H9 (cell line): ENCODE data around the gene AKR1C8. TPM values are rescaled to one million over a fixed set of nuclear protein-coding genes. Genes with fewer than 3 reads are reported as not detected.

Experiments
- DNase-seq: peaks from one replicate; pipeline ENCODE4 v3.0.0-alpha.2; 2017
- H2AFZ ChIP-seq: one replicate; pipeline ENCODE4 v1.6.1; 2013; ENCODE audit warnings: mild to moderate bottlenecking, low read length, control low read depth, moderate library complexity
- H2AK5ac ChIP-seq: 2 replicates; pipeline ENCODE4 v1.6.1; 2013; ENCODE audit warnings: low read length, control low read depth, mixed read lengths; ENCODE audit not compliant: insufficient read length
- H2BK120ac ChIP-seq: one replicate; pipeline ENCODE4 v1.6.1; 2013; ENCODE audit warnings: low read depth, mild to moderate bottlenecking, low read length, control low read depth, inconsistent platforms; ENCODE audit not compliant: poor library complexity, severe bottlenecking
- H2BK12ac ChIP-seq: 2 replicates; pipeline ENCODE4 v1.6.1; 2013; ENCODE audit warnings: low read length, control low read depth, mixed read lengths, low read depth; ENCODE audit not compliant: insufficient read length
- H2BK15ac ChIP-seq: 2 replicates; pipeline ENCODE4 v1.6.1; 2013; ENCODE audit warnings: low read depth, low read length, control low read depth
- H2BK20ac ChIP-seq: one replicate; pipeline ENCODE4 v1.6.1; 2013; ENCODE audit warnings: low read depth, mild to moderate bottlenecking, low read length, control low read depth, inconsistent platforms; ENCODE audit not compliant: poor library complexity, severe bottlenecking
- H2BK5ac ChIP-seq: 2 replicates; pipeline ENCODE4 v1.6.1; 2013; ENCODE audit warnings: low read length, control low read depth, mixed read lengths; ENCODE audit not compliant: insufficient read length
- H3K14ac ChIP-seq: 2 replicates; pipeline ENCODE4 v1.6.1; 2013; ENCODE audit warnings: low read length, control low read depth; ENCODE audit not compliant: insufficient read depth
- H3K18ac ChIP-seq: 2 replicates; pipeline ENCODE4 v1.6.1; 2013; ENCODE audit warnings: low read depth, mild to moderate bottlenecking, mixed read lengths, low read length, control low read depth; ENCODE audit not compliant: insufficient read length
- H3K23ac ChIP-seq: 2 replicates; pipeline ENCODE4 v1.6.1; 2013; ENCODE audit warnings: low read length, control low read depth, mixed read lengths, low read depth; ENCODE audit not compliant: insufficient read length
- H3K23me2 ChIP-seq: 2 replicates; pipeline ENCODE4 v1.6.1; 2013; ENCODE audit warnings: low read depth, mild to moderate bottlenecking, mixed read lengths, low read length, control low read depth; ENCODE audit not compliant: insufficient read length, poor library complexity, severe bottlenecking
- H3K27ac ChIP-seq: 2 replicates; pipeline ENCODE4 v1.5.1; 2013; ENCODE audit warnings: low read length, control low read depth, mixed read lengths, low read depth; ENCODE audit not compliant: insufficient read length
- H3K27me3 ChIP-seq: 2 replicates; pipeline ENCODE4 v1.6.1; 2013; ENCODE audit warnings: low read length, control low read depth, inconsistent platforms; ENCODE audit not compliant: insufficient read depth
- H3K4ac ChIP-seq: 2 replicates; pipeline ENCODE4 v1.6.1; 2013; ENCODE audit warnings: low read depth, mild to moderate bottlenecking, control low read depth, inconsistent platforms, low read length, moderate library complexity
- H3K4me1 ChIP-seq: 2 replicates; pipeline ENCODE4 v1.6.1; 2013; ENCODE audit warnings: low read length, control low read depth, inconsistent platforms; ENCODE audit not compliant: insufficient read depth
- H3K4me2 ChIP-seq: 2 replicates; pipeline ENCODE4 v1.6.1; 2013; ENCODE audit warnings: low read length, control low read depth, mixed read lengths; ENCODE audit not compliant: insufficient read length, insufficient read depth
- H3K56ac ChIP-seq: 2 replicates; pipeline ENCODE4 v1.6.1; 2013; ENCODE audit warnings: low read depth, mild to moderate bottlenecking, mixed read lengths, low read length, control low read depth; ENCODE audit not compliant: insufficient read length
- H3K79me1 ChIP-seq: 2 replicates; pipeline ENCODE4 v1.6.1; 2013; ENCODE audit warnings: low read depth, mild to moderate bottlenecking, moderate library complexity, low read length, control low read depth, inconsistent platforms; ENCODE audit not compliant: insufficient read depth, poor library complexity, severe bottlenecking
- H3K79me2 ChIP-seq: 2 replicates; pipeline ENCODE4 v1.6.1; 2013; ENCODE audit warnings: low read length, control low read depth, inconsistent platforms; ENCODE audit not compliant: insufficient read depth
- H3K9ac ChIP-seq: 2 replicates; pipeline ENCODE4 v1.6.1; 2013; ENCODE audit warnings: low read length, control low read depth, mixed read lengths; ENCODE audit not compliant: insufficient read length; ENCODE audit errors: extremely low read depth
- H3K9me3 ChIP-seq: one replicate; pipeline ENCODE4 v1.6.1; 2013; ENCODE audit warnings: low read depth, low read length, inconsistent platforms; ENCODE audit not compliant: control insufficient read depth
- H3T11ph ChIP-seq: one replicate; pipeline ENCODE4 v1.6.1; 2013; ENCODE audit warnings: mild to moderate bottlenecking, low read length, control low read depth, inconsistent platforms
- H4K20me1 ChIP-seq: one replicate; pipeline ENCODE4 v1.6.1; 2013; ENCODE audit not compliant: control insufficient read depth, insufficient read length, insufficient read depth
- H4K5ac ChIP-seq: 2 replicates; pipeline ENCODE4 v1.6.1; 2013; ENCODE audit warnings: low read depth, mild to moderate bottlenecking, mixed read lengths, low read length, control low read depth; ENCODE audit not compliant: insufficient read length
- H4K8ac ChIP-seq: replicated peaks from 2 replicates; pipeline ENCODE4 v1.6.1; 2013; ENCODE audit warnings: low read length, control low read depth, mixed read lengths, low read depth; ENCODE audit not compliant: insufficient read length
- H4K91ac ChIP-seq: 2 replicates; pipeline ENCODE4 v1.6.1; 2013; ENCODE audit warnings: low read depth, mild to moderate bottlenecking, moderate library complexity, mixed read lengths, low read length, control low read depth; ENCODE audit not compliant: insufficient read length
- H3K27ac Mint-ChIP-seq, 3 experiments: 2 replicates in 2 of 3; 3 replicates in 1 of 3; pipeline ENCODE4 v1.8.0; 2020 to 2021; ENCODE audit warnings: mixed read lengths in 3 of 3, mild to moderate bottlenecking in 1 of 3, moderate library complexity in 1 of 3
- H3K27me3 Mint-ChIP-seq: 2 replicates; pipeline ENCODE4 v1.8.0; 2021; ENCODE audit warnings: low read depth, mild to moderate bottlenecking, moderate library complexity, mixed read lengths
- H3K36me3 Mint-ChIP-seq, 3 experiments: 2 replicates in 2 of 3; 3 replicates in 1 of 3; pipeline ENCODE4 v1.8.0; 2020 to 2021; ENCODE audit warnings: low read depth in 3 of 3, mixed read lengths in 3 of 3; ENCODE audit not compliant: insufficient read depth in 1 of 3
- H3K4me1 Mint-ChIP-seq, 2 experiments: 2 replicates each; pipeline ENCODE4 v1.8.0; 2020; ENCODE audit warnings: mixed read lengths in 2 of 2
- H3K4me3 Mint-ChIP-seq, 2 experiments: 2 replicates in 1 of 2; 3 replicates in 1 of 2; pipeline ENCODE4 v1.8.0; 2020 to 2021; ENCODE audit warnings: mild to moderate bottlenecking in 2 of 2, mixed read lengths in 2 of 2, moderate library complexity in 1 of 2
- H3K9me3 Mint-ChIP-seq, 2 experiments: 2 replicates in 1 of 2; 3 replicates in 1 of 2; pipeline ENCODE4 v1.8.0; 2020; ENCODE audit warnings: mild to moderate bottlenecking in 2 of 2, mixed read lengths in 2 of 2, moderate library complexity in 1 of 2
- CTCF ChIP-seq: fragments of 200-600 bp; sonication (generic); conservative IDR thresholded peaks from 3 replicates; pipeline ENCODE4 v1.8.0; 2021; ENCODE audit warnings: antibody characterized with exemption, mild to moderate bottlenecking
- WGBS: extraction: QIAGEN DNeasy Blood & Tissue Kit; methylation state at CpG from one replicate; pipeline ENCODE4 v1.1.7; 2013; ENCODE audit warnings: missing lambda C conversion rate, low lambda C conversion rate, mixed read lengths; ENCODE audit not compliant: insufficient read length; ENCODE audit errors: extremely low coverage; 5-methylcytosine and 5-hydroxymethylcytosine counted together
- total RNA-seq: library from RNA; stranded (reverse); gene quantifications from 2 replicates; pipeline ENCODE4 v1.2.1, GENCODE V29; 2021

AKR1C8 gene
- total RNA-seq, 1 experiment from 2014 or later, result not detected

- Histone ChIP-seq H3K4me1 (no peaks in the 10 kb centered on the region), H2BK120ac (no peak overlapping the region), H2BK12ac (no peak overlapping the region), H3K23ac (no peak overlapping the region), H4K91ac (no peak overlapping the region), H3K9ac (no peak overlapping the region), H3K4me2 (no peak overlapping the region), H3K14ac (no peak overlapping the region), H3K27ac (no peak overlapping the region), H2AK5ac (no peak overlapping the region), H3K4ac (no peak overlapping the region), H3K18ac (no peak overlapping the region), H3K79me1 (no peaks in the 10 kb centered on the region), H3K23me2 (no peaks in the 10 kb centered on the region), H4K8ac (no peak overlapping the region), H3K56ac (no peak overlapping the region), H3K79me2 (no peaks in the 10 kb centered on the region), H4K5ac (no peak overlapping the region), H3T11ph (no peak overlapping the region), H2BK5ac (no peak overlapping the region), H2BK15ac (no peak overlapping the region), H3K27me3 (no peaks in the 10 kb centered on the region), H2BK20ac (no peak overlapping the region), H4K20me1 (no peaks in the 10 kb centered on the region), H3K9me3 (peaks cover 6% of the 10 kb centered on the region), H2AFZ (no peak overlapping the region)
- H3K9me3 Mint-ChIP-seq, result peaks cover 58 to 70% of the 10 kb centered on the region in 2 experiments
- no peak overlapping the region for H3K4me3 Mint-ChIP-seq
- peaks cover 0 to 16% (median 0%) of the 10 kb centered on the region in 3 experiments; a peak in 5 of 7 replicates for H3K36me3 Mint-ChIP-seq
- no peaks in the 10 kb centered on the region; the same call in 1 of the 2 replicates for H3K27me3 Mint-ChIP-seq
- no CpG with 5 or more reads among the region's 3 CpGs for WGBS
- no peaks in the 10 kb centered on the region for H3K4me1 Mint-ChIP-seq
- DNase-seq, result no peak
- no peak for TF ChIP-seq CTCF
- no peak overlapping the region for H3K27ac Mint-ChIP-seq
Observed at GRCh38 chr10:5147981-5148677, 36.8 kb downstream of the AKR1C8 start.
